SK-N-SH (cell line): Measurements from ENCODE around the gene QTRT2. TPM values are rescaled to one million over a fixed set of nuclear protein-coding genes. Genes with fewer than 3 reads are reported as not detected.

Experiments
- CTCF ChIA-PET: fragments of 300-600, 350-600 bp; formaldehyde crosslinking; extraction: SDS; loops from one replicate; lab custom pipeline; 2021; lab: Yijun Ruan, JAX
- POLR2A ChIA-PET: fragments of 350-600 bp; sonication (Branson Sonifier 250); formaldehyde crosslinking; extraction: SDS; loops from one replicate; lab custom pipeline; 2020; ENCODE audit warnings: antibody characterized with exemption, inconsistent platforms; lab: Yijun Ruan, JAX
- DNase-seq: peaks from one replicate; pipeline ENCODE4 v3.0.0; 2012
- H2AFZ ChIP-seq: fragments of 200-600 bp; sonication (generic); 2 replicates; pipeline ENCODE4 v1.8.1; 2016; ENCODE audit warnings: antibody characterized with exemption, mild to moderate bottlenecking, low read depth
- H3F3A ChIP-seq: fragments of 200-600 bp; sonication (generic); replicated peaks from 2 replicates; pipeline ENCODE3; 2016; ENCODE audit warnings: antibody characterized with exemption, mild to moderate bottlenecking; ENCODE audit not compliant: insufficient read depth
- H3K27ac ChIP-seq, 2 experiments: fragments of 200-500 bp in 1 of 2; fragments of 200-600 bp in 1 of 2; sonication (Bioruptor generic) in 1 of 2; sonication (generic), shearing (Covaris generic) in 1 of 2; 2 replicates each; pipeline versions ENCODE4 v1.5.1 to v1.6.1; 2014 to 2016; ENCODE audit warnings: low read depth in 2 of 2, inconsistent platforms in 1 of 2, low read length in 1 of 2, mild to moderate bottlenecking in 1 of 2, mixed read lengths in 1 of 2
- H3K27me3 ChIP-seq: fragments of 200-600 bp; sonication (generic), shearing (Covaris generic); 2 replicates; pipeline ENCODE4 v1.6.1; 2016; ENCODE audit warnings: mixed run types; ENCODE audit not compliant: insufficient read depth
- H3K36me3 ChIP-seq, 2 experiments: fragments of 200-500 bp in 1 of 2; fragments of 200-600 bp in 1 of 2; sonication (Bioruptor generic) in 1 of 2; sonication (generic) in 1 of 2; replicated peaks in 1 of 2; 2 replicates each; pipeline versions ENCODE3 to v1.5.1; 2014 to 2016; ENCODE audit warnings: low read length in 1 of 2, mild to moderate bottlenecking in 1 of 2; ENCODE audit not compliant: insufficient read depth in 2 of 2, control insufficient read depth in 1 of 2
- H3K4me1 ChIP-seq, 2 experiments: fragments of 200-500 bp in 1 of 2; fragments of 200-600 bp in 1 of 2; sonication (Bioruptor generic) in 1 of 2; sonication (generic), shearing (Covaris generic) in 1 of 2; 2 replicates each; pipeline versions ENCODE4 v1.5.1 to v1.6.1; 2014 to 2016; ENCODE audit warnings: low read depth in 1 of 2, low read length in 1 of 2, mixed run types in 1 of 2; ENCODE audit not compliant: insufficient read depth in 2 of 2, control insufficient read depth in 1 of 2
- H3K4me2 ChIP-seq: fragments of 200-600 bp; sonication (generic), shearing (Covaris generic); 2 replicates; pipeline ENCODE4 v1.6.1; 2017; ENCODE audit warnings: mixed run types
- H3K4me3 ChIP-seq, 2 experiments: fragments of 200-500 bp in 1 of 2; fragments of 200-600 bp in 1 of 2; sonication (Bioruptor generic) in 1 of 2; sonication (generic), shearing (Covaris generic) in 1 of 2; 2 replicates each; pipeline versions ENCODE4 v1.5.1 to v1.8.1; 2014 to 2016; ENCODE audit warnings: low read depth in 2 of 2, inconsistent platforms in 1 of 2, low read length in 1 of 2, mild to moderate bottlenecking in 1 of 2, mixed read lengths in 1 of 2, moderate library complexity in 1 of 2
- H3K79me2 ChIP-seq: fragments of 200-600 bp; sonication (generic); 2 replicates; pipeline ENCODE4 v1.8.1; 2017; ENCODE audit warnings: mild to moderate bottlenecking; ENCODE audit not compliant: insufficient read depth
- H3K9ac ChIP-seq: fragments of 200-600 bp; sonication (generic); 2 replicates; pipeline ENCODE4 v1.6.1; 2017; ENCODE audit warnings: mixed run types
- H3K9me2 ChIP-seq: fragments of 200-600 bp; sonication (generic); 2 replicates; pipeline ENCODE4 v1.6.1; 2017; ENCODE audit warnings: mixed run types
- H3K9me3 ChIP-seq: fragments of 200-600 bp; sonication (generic); 2 replicates; pipeline ENCODE4 v1.6.1; 2017; ENCODE audit warnings: mixed run types, mild to moderate bottlenecking, moderate library complexity
- H4K20me1 ChIP-seq: fragments of 200-600 bp; sonication (generic); 2 replicates; pipeline ENCODE4 v1.6.1; 2017; ENCODE audit warnings: mild to moderate bottlenecking, mixed run types; ENCODE audit not compliant: insufficient read depth
- CHD2 ChIP-seq: fragments of 150-350 bp; IDR thresholded peaks from 2 replicates; pipeline ENCODE4 v1.6.1; 2018; ENCODE audit warnings: low read length; ENCODE audit not compliant: partially characterized antibody
- CTCF ChIP-seq: fragments of 200-600 bp; sonication (generic); IDR thresholded peaks from 2 replicates; pipeline ENCODE4 v1.6.1; 2017; ENCODE audit warnings: antibody characterized with exemption, mild to moderate bottlenecking, moderate library complexity
- ELF1 ChIP-seq: IDR thresholded peaks from 2 replicates; pipeline ENCODE4 v1.4.0; 2012
- EP300 ChIP-seq, 2 experiments: IDR thresholded peaks; 2 replicates each; pipeline versions ENCODE4 v1.4.0 to v1.6.1; 2012; ENCODE audit warnings: borderline replicate concordance in 1 of 2, low read depth in 1 of 2, low read length in 1 of 2
- EZH2phosphoT487 ChIP-seq: fragments of 200-600 bp; sonication (generic); IDR thresholded peaks from 2 replicates; pipeline ENCODE4 v1.6.1; 2017; ENCODE audit warnings: low read depth, mixed run types, mild to moderate bottlenecking, antibody characterized with exemption, moderate library complexity, borderline replicate concordance
- GABPA ChIP-seq: IDR thresholded peaks from 2 replicates; pipeline ENCODE4 v1.4.0; 2012; ENCODE audit warnings: low read depth, mild to moderate bottlenecking
- GATA2 ChIP-seq: sonication (generic); formaldehyde crosslinking; IDR thresholded peaks from 2 replicates; pipeline ENCODE4 v1.5.0; 2020; ENCODE audit warnings: mild to moderate bottlenecking, missing genetic modification reagents
- MEF2A ChIP-seq: IDR thresholded peaks from 2 replicates; pipeline ENCODE4 v1.4.0; 2012; ENCODE audit warnings: low read depth, borderline replicate concordance
- MXI1 ChIP-seq: IDR thresholded peaks from 2 replicates; pipeline ENCODE4 v1.6.1; 2012; ENCODE audit warnings: mild to moderate bottlenecking, low read depth, low read length, improper control_type of control experiment
- RCOR1 ChIP-seq: fragments of 150-350 bp; IDR thresholded peaks from 2 replicates; pipeline ENCODE4 v1.6.1; 2017; ENCODE audit warnings: antibody characterized with exemption, low read length
- RXRA ChIP-seq: IDR thresholded peaks from 2 replicates; pipeline ENCODE4 v1.4.0; 2012; ENCODE audit warnings: low read depth, mild to moderate bottlenecking, borderline replicate concordance
- SMC3 ChIP-seq: IDR thresholded peaks from 2 replicates; pipeline ENCODE4 v1.6.1; 2012; ENCODE audit warnings: low read depth, low read length, improper control_type of control experiment
- TAF1 ChIP-seq: IDR thresholded peaks from 2 replicates; pipeline ENCODE4 v1.6.1; 2012; ENCODE audit warnings: low read depth, mild to moderate bottlenecking, low read length, moderate library complexity, borderline replicate concordance
- TCF12 ChIP-seq: IDR thresholded peaks from 2 replicates; pipeline ENCODE4 v1.4.0; 2012
- TEAD4 ChIP-seq: IDR thresholded peaks from 2 replicates; pipeline ENCODE4 v1.4.0; 2012; ENCODE audit warnings: mild to moderate bottlenecking, borderline replicate concordance; ENCODE audit not compliant: insufficient read depth
- YY1 ChIP-seq: IDR thresholded peaks from 2 replicates; pipeline ENCODE4 v1.4.0; 2012; ENCODE audit warnings: low read depth, mild to moderate bottlenecking
- WGBS: methylation state at CpG from one replicate; pipeline ENCODE4 v1.1.6; 2017; ENCODE audit warnings: low lambda C conversion rate; 5-methylcytosine and 5-hydroxymethylcytosine counted together
- polyA plus RNA-seq, 3 experiments: library from polyadenylated mRNA; depleted of rRNA; stranded (reverse); fragments of >200 nt; gene quantifications; 2 replicates each; pipeline ENCODE4 v1.2.3, GENCODE V29; 2012

The QTRT2 gene
- polyA plus RNA-seq, 1 of the 3 experiments (the other 2 are of a cell fraction), result 6.2 TPM

GRCh38 chr3:114043205-114043604 is 13.3 kb upstream of the QTRT2 start:
- Histone ChIP-seq H4K20me1 (no peaks in the 10 kb centered on the region), H3K4me2 (no peak overlapping the region)
- TF ChIP-seq MEF2A (no peak), EZH2phosphoT487 (no peak), SMC3 (no peak), ELF1 (no peak), CHD2 (no peak), RXRA (no peak), TAF1 (no peak), RCOR1 (no peak), GABPA (no peak), TEAD4 (no peak)
- TF ChIP-seq, all 33 proteins: peak for 0
- POLR2A ChIA-PET, result no interaction called here
- Histone ChIP-seq H3K4me1 (no peaks in the 10 kb centered on the region), H3K9me3 (no peaks in the 10 kb centered on the region), H3K4me3 (no peak overlapping the region), H3K27ac (no peak overlapping the region), H3F3A (no peaks in the 10 kb centered on the region), H3K27me3 (no peaks in the 10 kb centered on the region), H3K9ac (no peak overlapping the region), H3K79me2 (no peaks in the 10 kb centered on the region), H3K9me2 (no peaks in the 10 kb centered on the region), H3K36me3 (peaks cover 5 to 7% of the 10 kb centered on the region in 2 experiments), H2AFZ (no peak overlapping the region)
- CTCF ChIA-PET, result interaction anchor here (1.0 kb wide), 1 partner anchor 9 kb away, joined by 3 read pairs; no protein-coding TSS in a partner anchor
- DNase-seq, result no peak

- TF ChIP-seq ELF1, result no peak
- TF ChIP-seq MXI1, result no peak
- no peak for TF ChIP-seq EP300 (IDR thresholded peaks at IDR 0.05; ENCODE audit: borderline replicate concordance in 1 of 2, low read depth in 1 of 2, low read length in 1 of 2)
- no peak for TF ChIP-seq GATA2 (CRISPR knock-in tag)
- TF ChIP-seq GABPA, result no peak
- TF ChIP-seq EZH2phosphoT487, result no peak
- no peak for TF ChIP-seq CHD2
- TF ChIP-seq TCF12, result no peak
- no peak overlapping the region for H3K27ac ChIP-seq
- no peaks in the 10 kb centered on the region for H3K9me3 ChIP-seq
- WGBS, result 86% methylated on average over 2 of the region's 2 CpGs
- POLR2A ChIA-PET, result no interaction called here
- no peak overlapping the region for H3K4me3 ChIP-seq
- H3K9me2 ChIP-seq, result no peaks in the 10 kb centered on the region
- no peak overlapping the region for H2AFZ ChIP-seq
- H3K4me1 ChIP-seq, result peaks cover 0 to 5% of the 10 kb centered on the region in 2 experiments; a peak in 3 of 4 replicates
- no peak overlapping the region for H3K4me2 ChIP-seq
- H3K79me2 ChIP-seq, result peaks cover 17% of the 10 kb centered on the region
- no peak for DNase-seq
- CTCF ChIA-PET, result interaction anchor here (0.9 to 1.0 kb wide), 2 partner anchors 10 to 24 kb away, joined by 3 to 4 read pairs; no protein-coding TSS in a partner anchor
- no peaks in the 10 kb centered on the region for H4K20me1 ChIP-seq
- no peaks in the 10 kb centered on the region for H3F3A ChIP-seq
- no peaks in the 10 kb centered on the region for H3K36me3 ChIP-seq
- no peaks in the 10 kb centered on the region for H3K27me3 ChIP-seq
- H3K9ac ChIP-seq, result no peak overlapping the region
These were observed 4.3 kb upstream of the QTRT2 start for GRCh38 chr3:114052216-114052615.

GRCh38 chr3:114057011-114057347 is 442 bp downstream of the QTRT2 start:
- peak overlapping the region; percentile 78 for H3K9ac ChIP-seq
- H3K79me2 ChIP-seq, result peaks cover 65% of the 10 kb centered on the region
- peaks cover 7 to 10% of the 10 kb centered on the region in 2 experiments; a peak in 3 of 4 replicates for H3K4me1 ChIP-seq
- POLR2A ChIA-PET, result no interaction called here
- H3K27ac ChIP-seq, result peak overlapping the region; percentile 56 to 57; a peak in 3 of 4 replicates
- no peaks in the 10 kb centered on the region for H3K9me2 ChIP-seq
- no peaks in the 10 kb centered on the region for H3K9me3 ChIP-seq
- peak; percentile 22 for DNase-seq
- no peaks in the 10 kb centered on the region for H4K20me1 ChIP-seq
- 0% methylated on average over 8 of the region's 8 CpGs for WGBS
- H3K27me3 ChIP-seq, result no peaks in the 10 kb centered on the region
- peak overlapping the region; percentile 88 for H2AFZ ChIP-seq
- no peaks in the 10 kb centered on the region for H3F3A ChIP-seq
- CTCF ChIA-PET, result no interaction called here
- peak overlapping the region; percentile 86 to 97 for H3K4me3 ChIP-seq
- TF ChIP-seq YY1 (0 out of 2 replicates have a peak, but pooled peaks have one; percentile 5), CTCF (no peak)
- peak overlapping the region; percentile 79 for H3K4me2 ChIP-seq
- H3K36me3 ChIP-seq, result peaks cover 7 to 8% of the 10 kb centered on the region in 2 experiments
